HG03439 (cell line): ENCODE results near the gene OR2S2.

Experiments used
- ATAC-seq: cut with Tn5 transposase; IDR thresholded peaks from one replicate; pipeline ENCODE4 v1.9.1; 2021; ENCODE audit warnings: mild to moderate bottlenecking, moderate library complexity; ENCODE audit not compliant: unreplicated experiment

The OR2S2 gene

GRCh38 chr9:35962126-35962906 is 4.4 kb upstream of the OR2S2 start:
- ATAC-seq: no peak

- no peak for ATAC-seq
Observed at GRCh38 chr9:35960039-35960655, 2.2 kb upstream of the OR2S2 start.

- no peak for ATAC-seq
Observed at GRCh38 chr9:35956651-35957050, 1.3 kb downstream of the OR2S2 start.

- no peak for ATAC-seq
Observed at GRCh38 chr9:35954942-35955546, 2.9 kb downstream of the OR2S2 start.

- no peak for ATAC-seq
Observed at GRCh38 chr9:35952526-35953191, 5.3 kb downstream of the OR2S2 start.

- ATAC-seq: no peak
Observed at GRCh38 chr9:35951736-35952135, 6.2 kb downstream of the OR2S2 start.

- no peak for ATAC-seq
Observed at GRCh38 chr9:35948901-35949318, 9.0 kb downstream of the OR2S2 start.

- no peak for ATAC-seq
Observed at GRCh38 chr9:35948451-35948850, 9.5 kb downstream of the OR2S2 start.

GRCh38 chr9:35945341-35946018 is 12.5 kb downstream of the OR2S2 start:
- ATAC-seq: no peak

- no peak for ATAC-seq
Observed at GRCh38 chr9:35944841-35945240, 13.1 kb downstream of the OR2S2 start.

- ATAC-seq: no peak
Observed at GRCh38 chr9:35944173-35944572, 13.8 kb downstream of the OR2S2 start.

- no peak for ATAC-seq
Observed at GRCh38 chr9:35942286-35942685, 15.7 kb downstream of the OR2S2 start.

GRCh38 chr9:35940458-35941407 is 17.2 kb downstream of the OR2S2 start:
- ATAC-seq: no peak

GRCh38 chr9:35939679-35940250 is 18.2 kb downstream of the OR2S2 start:
- ATAC-seq: no peak

GRCh38 chr9:35938474-35939356 is 19.2 kb downstream of the OR2S2 start:
- ATAC-seq: no peak

GRCh38 chr9:35937227-35937626 is 20.7 kb downstream of the OR2S2 start:
- ATAC-seq: no peak

- no peak for ATAC-seq
Observed at GRCh38 chr9:35935755-35936509, 22.0 kb downstream of the OR2S2 start.

GRCh38 chr9:35935261-35935660 is 22.7 kb downstream of the OR2S2 start:
- no peak for ATAC-seq
